Hematopoietic multipotent progenitor cell treated with erythropoietin and hydrocortisone succinate and interleukin-3 and kit ligand, for 4 days (in vitro differentiated cells): ENCODE measurements around the gene MED12L.
"Not testable (repeated sequence)": the region's sequence is repeated elsewhere in the genome, so short reads cannot be mapped to it uniquely, and the experiment has no call there.

ENCODE experiments used
- DNase-seq: peaks from one replicate; pipeline ENCODE4 v3.0.0-alpha.2; 2015

Gene MED12L

GRCh38 chr3:151391720-151392119 lies 306.3 kb downstream of the MED12L start:
- peak; percentile 7 for DNase-seq

DNA sequence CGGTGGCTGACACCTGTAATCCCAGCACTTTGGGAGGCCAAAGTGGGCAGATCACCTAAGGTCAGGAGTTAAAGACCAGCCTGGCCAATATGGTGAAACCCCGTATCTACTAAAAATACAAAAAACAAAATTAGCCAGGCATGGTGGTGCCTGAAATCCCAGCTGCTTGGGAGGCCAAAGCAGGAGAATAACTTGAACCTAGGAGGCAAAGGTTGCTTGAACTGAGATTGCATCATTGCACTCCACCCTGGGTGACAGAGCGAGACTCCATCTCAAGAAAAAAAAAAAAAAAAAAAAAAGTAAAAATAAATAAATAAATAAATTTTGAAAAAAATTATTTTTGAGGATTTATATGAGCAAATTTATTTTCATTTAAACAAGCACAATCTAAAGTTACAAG lies 306.7 kb downstream of the MED12L start:
- not testable (repeated sequence) for DNase-seq

DNA sequence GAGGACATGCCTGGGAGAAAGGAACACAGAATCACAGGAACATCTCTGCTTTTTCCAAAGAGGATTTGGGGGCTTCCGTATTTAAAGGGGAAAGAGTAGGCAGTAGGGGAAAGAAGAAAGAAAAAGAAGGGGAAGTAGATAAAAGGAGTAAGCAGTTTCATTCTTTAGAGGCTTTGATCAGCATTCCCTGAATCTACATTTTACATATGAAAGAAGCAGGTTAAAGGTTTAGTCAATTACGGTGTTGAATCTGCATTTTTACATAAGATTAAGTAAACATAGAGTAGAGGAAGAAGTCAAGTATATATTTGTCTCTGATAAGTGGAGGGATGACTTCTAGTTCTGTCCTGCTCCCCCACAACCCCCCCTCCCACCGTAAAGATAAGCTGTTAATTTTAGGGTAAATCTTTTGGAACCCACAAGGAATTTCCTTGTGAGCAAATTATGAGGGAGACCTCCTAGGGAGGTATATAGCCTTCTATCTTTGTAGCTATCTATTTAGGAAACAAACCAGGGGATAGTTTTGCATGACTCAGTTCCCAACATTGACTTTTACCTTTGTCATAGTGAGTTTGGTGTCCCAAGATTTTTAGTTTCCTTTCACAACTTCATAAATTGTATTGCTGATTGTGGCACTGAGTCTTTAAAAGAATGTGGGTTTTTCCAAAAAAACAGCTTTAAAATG lies 307.8 kb downstream of the MED12L start:
- DNase-seq = no peak

GRCh38 chr3:151393941-151394340 lies 308.5 kb downstream of the MED12L start:
- no peak for DNase-seq

DNA sequence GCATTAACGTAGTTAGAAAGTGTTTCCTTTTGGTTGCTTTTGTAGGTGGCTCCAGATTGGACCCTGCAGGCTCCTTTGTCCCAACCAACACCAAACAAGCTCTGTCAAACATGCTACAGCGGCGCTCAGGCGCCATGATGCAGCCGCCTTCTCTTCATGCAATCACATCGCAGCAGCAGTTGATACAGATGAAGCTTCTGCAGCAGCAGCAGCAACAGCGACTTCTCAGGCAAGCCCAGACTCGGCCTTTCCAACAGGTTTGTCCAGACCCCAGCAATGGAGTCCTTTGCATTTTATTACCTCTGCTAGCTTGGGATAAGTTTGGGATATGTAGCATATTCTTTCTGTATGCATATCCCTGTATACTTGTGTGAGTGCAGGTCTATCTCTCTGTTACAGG lies 309.1 kb downstream of the MED12L start:
- DNase-seq = no peak

DNA sequence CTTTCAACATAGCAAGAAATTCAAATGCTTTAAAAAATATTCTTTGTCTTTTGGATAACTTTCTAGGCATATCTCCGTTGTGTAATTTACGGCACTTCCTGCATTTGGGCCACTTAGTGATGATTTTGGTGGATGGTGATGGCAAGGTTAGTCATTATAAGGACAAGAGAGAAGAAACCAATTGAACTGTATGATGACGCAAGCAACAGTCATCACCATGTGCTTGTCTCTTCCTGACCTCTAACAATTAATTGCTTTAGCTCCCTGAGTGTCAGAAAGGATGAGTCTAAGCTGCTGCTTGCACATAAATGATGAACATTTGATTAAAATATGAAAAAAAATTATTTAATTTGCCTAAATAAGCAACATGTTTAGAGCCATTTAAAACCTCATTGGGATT lies 310.3 kb downstream of the MED12L start:
- DNase-seq = no peak

DNA sequence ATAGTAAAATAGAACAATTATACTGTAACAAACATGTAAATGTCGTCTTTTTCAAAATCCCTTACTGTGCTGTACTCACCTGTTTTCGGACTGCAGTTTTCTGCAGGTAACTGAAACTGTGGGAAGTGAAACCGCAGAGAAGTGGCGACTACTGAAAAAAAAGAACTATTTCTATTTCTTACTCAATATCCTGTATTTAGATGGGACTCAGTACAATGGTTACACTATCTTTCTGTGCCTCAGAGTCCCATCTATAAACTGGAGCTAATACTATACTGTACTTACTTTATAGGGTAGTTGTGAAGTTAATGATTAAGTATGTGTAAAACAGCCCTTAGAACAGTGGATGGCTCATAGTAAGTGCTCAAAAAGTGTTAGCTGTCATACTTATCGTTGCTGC lies 313.4 kb downstream of the MED12L start:
- DNase-seq = no peak

- DNase-seq = no peak
These were observed 314.9 kb downstream of the MED12L start for GRCh38 chr3:151400341-151400740.

GRCh38 chr3:151402349-151402748 lies 316.9 kb downstream of the MED12L start:
- no peak for DNase-seq

DNA sequence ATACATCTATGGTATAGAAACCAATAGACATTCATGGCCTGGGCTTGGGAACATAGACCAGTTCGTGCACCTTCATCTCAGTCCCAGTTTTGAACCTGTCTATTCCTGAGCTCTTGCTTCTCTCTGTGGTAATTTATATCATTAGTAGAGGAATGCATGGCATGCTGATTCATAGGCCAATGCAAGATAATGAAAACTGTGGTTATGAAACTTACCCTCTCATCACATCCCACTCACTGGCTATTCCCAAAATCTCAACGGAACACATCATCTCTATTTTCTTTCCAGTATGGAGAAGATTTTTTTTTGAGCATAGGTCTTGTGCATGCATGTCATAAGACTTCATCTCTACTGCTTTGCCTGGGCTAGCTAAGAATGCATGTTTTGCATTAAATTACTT lies 317.8 kb downstream of the MED12L start:
- DNase-seq = no peak

GRCh38 chr3:151404316-151404715 lies 318.9 kb downstream of the MED12L start:
- DNase-seq = peak; percentile 44

DNA sequence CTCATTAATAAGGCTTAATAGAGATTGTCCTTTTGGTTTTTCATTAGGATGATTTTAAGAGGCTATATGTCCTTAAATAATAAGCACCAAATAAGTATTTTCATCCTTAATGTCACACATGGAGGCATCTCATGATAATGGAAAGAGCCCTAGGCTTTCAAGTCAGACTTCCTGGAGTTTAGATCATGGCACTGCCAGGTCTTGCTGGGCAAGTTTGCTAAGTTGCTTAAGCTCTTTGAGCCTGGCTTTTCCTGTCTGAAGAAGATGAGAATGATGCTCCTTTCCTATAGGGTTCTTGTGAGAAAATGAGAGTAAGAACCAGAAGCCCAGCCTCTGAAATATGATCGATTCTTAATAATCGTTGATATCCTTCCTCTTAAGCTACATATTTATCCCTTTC lies 322.5 kb downstream of the MED12L start:
- DNase-seq = no peak

DNA sequence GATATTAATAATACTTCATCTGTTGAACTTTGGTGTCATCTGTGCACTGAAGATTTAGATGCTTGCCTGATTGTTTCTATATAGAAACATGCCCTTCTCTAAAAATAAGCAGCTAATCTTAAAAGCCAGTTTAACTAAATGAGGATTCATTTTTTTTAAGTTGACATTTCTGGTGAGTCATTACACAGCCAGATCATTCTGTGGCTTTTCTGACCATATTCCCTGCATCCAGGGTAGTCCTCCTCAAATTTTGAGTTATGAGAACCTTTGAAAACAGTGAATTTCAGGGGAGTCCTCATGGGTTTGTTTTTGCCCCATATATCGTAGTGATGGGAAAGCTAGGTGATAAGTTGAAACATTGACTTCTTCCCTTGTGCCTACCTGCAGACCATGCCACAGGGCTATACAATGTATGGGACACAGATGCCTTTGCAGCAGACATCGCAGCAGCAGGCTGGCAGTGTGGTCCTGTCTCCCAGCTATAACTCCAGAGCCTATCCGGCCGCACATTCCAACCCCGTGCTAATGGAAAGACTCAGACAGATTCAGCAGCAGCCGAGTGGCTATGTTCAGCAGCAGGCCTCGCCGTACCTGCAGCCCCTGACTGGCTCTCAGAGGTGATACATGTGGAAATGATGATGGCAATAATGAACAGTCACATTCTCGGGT lies 325.6 kb downstream of the MED12L start:
- DNase-seq = no peak

- no peak for DNase-seq
These were observed 327.5 kb downstream of the MED12L start for GRCh38 chr3:151412989-151413388.

GRCh38 chr3:151415289-151415688 lies 329.8 kb downstream of the MED12L start:
- no peak for DNase-seq

DNA sequence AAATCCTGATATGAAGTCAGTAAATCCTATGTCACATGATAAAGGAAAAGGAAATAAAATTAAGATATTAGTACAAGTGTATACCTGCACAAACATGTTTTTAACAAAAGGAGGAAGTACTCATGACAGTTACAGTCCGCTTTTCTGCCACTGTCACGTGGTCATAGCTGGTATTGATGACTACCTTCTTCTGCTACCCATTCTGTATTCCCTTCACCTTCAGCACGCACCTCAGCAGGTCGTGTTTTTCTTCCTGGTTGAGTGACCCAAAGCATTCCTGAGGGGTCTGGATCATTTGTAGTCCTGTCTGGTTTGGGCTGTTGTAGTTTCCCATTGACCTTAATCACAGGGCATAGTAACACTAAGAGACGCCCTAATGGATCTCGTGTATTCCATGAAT lies 334.3 kb downstream of the MED12L start:
- no peak for DNase-seq

DNA sequence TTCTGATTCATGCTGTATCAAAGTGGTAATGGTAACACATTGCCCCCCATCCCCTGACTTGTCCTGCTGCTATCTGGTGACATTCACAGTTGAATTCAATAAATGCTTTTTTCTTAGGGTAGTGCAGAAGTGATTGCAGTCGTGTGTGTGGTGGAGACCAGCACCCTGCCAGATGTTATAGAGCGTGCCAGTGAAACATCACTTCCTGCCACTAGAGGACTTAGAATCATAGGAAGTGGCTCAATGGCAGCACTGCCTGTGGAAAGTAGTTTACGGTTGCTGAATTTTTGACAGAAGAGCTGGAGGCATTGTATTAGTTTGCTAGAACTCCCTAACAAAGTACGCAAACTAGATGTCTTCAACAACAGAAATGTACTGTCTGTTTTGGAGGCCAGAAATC lies 336.5 kb downstream of the MED12L start:
- peak; percentile 57 for DNase-seq

DNA sequence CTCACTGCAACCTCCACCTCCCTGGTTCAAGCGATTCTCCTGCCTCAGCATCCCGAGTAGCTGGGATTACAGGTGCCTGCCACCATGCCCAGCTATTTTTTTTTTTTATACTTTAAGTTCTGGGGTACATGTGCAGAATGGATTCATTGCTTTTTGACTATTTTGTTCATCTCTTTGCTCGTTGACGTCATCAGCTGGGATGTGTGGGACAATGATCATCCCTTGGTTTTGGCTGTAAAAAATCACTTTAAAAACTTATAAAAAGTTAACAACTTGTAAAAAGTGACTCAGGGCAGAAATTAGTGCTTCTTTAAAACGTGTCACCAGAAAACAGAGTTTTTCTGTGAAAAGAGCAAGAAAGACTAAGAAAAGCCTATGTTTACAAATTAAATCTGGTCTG lies 337.6 kb downstream of the MED12L start:
- no peak for DNase-seq

DNA sequence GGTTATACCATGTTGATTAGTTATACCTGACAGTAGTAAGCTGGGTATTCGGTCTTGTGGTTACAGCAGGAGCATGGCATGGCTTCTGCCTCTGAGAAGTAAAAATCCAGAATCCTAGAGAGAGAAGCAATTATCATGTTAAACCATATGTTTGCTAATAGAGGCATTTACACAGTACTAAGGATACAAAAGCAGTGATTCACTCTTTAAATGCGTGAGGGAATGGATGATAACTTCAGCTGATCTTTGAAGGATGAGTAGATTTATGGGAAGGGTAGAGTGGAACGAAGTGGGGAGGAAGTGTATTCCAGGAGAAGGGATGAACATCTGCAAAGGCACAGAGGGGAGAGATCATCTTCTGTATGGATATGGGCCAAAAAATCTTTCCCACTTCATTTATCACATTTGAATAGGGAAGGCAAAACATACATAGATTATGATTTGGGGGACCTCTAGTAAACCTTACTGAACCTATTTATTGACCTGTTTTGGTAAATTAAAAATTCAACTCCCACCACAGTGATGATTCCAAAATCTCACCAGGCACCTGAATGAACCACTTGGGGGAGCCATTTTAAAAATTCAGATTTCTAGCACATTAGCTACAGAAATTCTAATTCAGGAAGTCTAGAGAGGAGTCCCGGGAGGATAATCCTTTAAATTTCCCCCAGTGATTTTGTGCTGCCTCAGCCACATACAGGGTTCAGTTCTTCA lies 340.3 kb downstream of the MED12L start:
- peak; percentile 15 for DNase-seq

GRCh38 chr3:151426341-151426657 lies 340.8 kb downstream of the MED12L start:
- peak; percentile 60 for DNase-seq

DNA sequence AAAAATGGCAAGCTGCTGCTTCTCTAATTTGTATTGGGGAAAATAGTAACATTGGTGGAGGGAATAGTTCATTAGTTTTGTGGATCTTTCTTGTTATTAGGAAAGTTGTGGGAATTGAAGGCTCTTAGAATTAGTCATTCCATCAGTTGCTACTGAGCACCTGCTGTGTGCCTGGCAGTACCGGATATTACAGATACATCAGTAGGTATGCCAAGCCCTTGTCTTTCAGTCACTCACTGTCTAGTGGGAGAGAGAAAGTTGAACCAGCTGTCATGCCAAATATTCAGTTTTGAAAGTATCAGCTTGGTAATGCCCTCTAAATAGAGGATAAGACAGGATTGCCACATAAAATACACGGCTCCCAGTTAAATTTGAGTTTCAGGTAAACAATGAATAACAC lies 342.9 kb downstream of the MED12L start:
- no peak for DNase-seq

DNA sequence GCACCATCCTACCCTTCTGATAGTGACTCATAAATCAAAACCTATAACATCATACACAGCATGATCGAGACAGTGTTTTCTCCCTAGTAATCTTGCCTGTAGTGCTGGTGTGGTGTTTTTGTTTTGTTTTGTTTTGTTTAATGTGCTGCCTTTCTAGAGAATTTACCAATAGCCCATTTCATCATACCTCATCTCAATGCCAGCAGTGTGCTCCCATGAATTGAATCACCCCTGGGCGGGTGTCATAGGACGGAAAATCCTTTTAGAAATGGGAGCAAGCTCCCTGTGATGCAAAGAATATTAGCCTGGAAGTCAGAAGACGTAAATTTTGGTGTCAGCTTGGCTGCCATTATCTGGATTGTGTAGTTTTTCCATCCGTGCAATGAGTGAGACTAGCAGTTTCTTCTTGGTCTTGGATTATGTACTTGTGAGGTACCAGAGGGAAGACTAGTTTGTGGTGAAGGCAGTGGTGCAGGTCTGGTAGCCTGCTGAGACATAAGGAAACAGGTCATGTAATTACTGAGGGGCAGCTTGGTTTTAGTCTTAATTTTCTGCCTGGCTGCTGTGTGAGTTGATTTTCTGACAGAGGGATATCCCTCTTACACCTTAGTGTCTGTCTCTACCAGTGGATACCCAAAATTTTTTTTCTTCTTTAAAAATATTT lies 345.5 kb downstream of the MED12L start:
- no peak for DNase-seq

GRCh38 chr3:151431940-151432339 lies 346.5 kb downstream of the MED12L start:
- DNase-seq = peak; percentile 95
